ENCODE measurements around the gene CD55.

Gene CD55

GRCh38 chr1:207308451-207309190 is 12.9 kb upstream of the CD55 start:
- Histone ChIP-seq H3K4me3 (ENCODE audit: low read depth, low read length) (no peak overlapping the region), H3K36me3 (ENCODE audit: control insufficient read depth, insufficient read depth, low read length) (no peaks in the 10 kb centered on the region), H3K9me3 (ENCODE audit: control insufficient read depth, low read length) (no peaks in the 10 kb centered on the region), H3K4me2 (ENCODE audit: low read length) (no peak overlapping the region), H3K9ac (no peak overlapping the region), H2AFZ (no peak overlapping the region), H3K27me3 (ENCODE audit: control insufficient read depth, insufficient read depth, low read length) (no peaks in the 10 kb centered on the region), H3K79me2 (no peaks in the 10 kb centered on the region), H3K27ac (no peak overlapping the region), H3K4me1 (no peaks in the 10 kb centered on the region)
- no peak for TF ChIP-seq CTCF (IDR thresholded peaks at IDR 0.05)

GRCh38 chr1:207309745-207310273 is 11.7 kb upstream of the CD55 start:
- no peak overlapping the region for H3K4me2 ChIP-seq (ENCODE audit: low read length)
- H3K27me3 ChIP-seq (ENCODE audit: control insufficient read depth, insufficient read depth, low read length) = no peaks in the 10 kb centered on the region
- no peak for TF ChIP-seq CTCF (IDR thresholded peaks at IDR 0.05)
- H3K36me3 ChIP-seq (ENCODE audit: control insufficient read depth, insufficient read depth, low read length) = no peaks in the 10 kb centered on the region
- H2AFZ ChIP-seq = no peak overlapping the region
- H3K4me3 ChIP-seq (ENCODE audit: low read depth, low read length) = no peak overlapping the region
- peak overlapping the region; percentile 7 for H3K27ac ChIP-seq
- no peak overlapping the region for H3K9ac ChIP-seq
- H3K4me1 ChIP-seq = no peaks in the 10 kb centered on the region
- H3K79me2 ChIP-seq = no peaks in the 10 kb centered on the region
- no peaks in the 10 kb centered on the region for H3K9me3 ChIP-seq (ENCODE audit: control insufficient read depth, low read length)

GRCh38 chr1:207311888-207312603 is 9.4 kb upstream of the CD55 start:
- H3K4me3 ChIP-seq (ENCODE audit: low read depth, low read length) = no peak overlapping the region
- H3K79me2 ChIP-seq = no peaks in the 10 kb centered on the region
- no peak overlapping the region for H3K4me2 ChIP-seq (ENCODE audit: low read length)
- H3K36me3 ChIP-seq (ENCODE audit: control insufficient read depth, insufficient read depth, low read length) = no peaks in the 10 kb centered on the region
- no peak overlapping the region for H3K9ac ChIP-seq
- no peaks in the 10 kb centered on the region for H3K4me1 ChIP-seq
- H3K27ac ChIP-seq = no peak overlapping the region
- H3K27me3 ChIP-seq (ENCODE audit: control insufficient read depth, insufficient read depth, low read length) = no peaks in the 10 kb centered on the region
- TF ChIP-seq CTCF (IDR thresholded peaks at IDR 0.05) = no peak
- H2AFZ ChIP-seq = no peak overlapping the region
- no peaks in the 10 kb centered on the region for H3K9me3 ChIP-seq (ENCODE audit: control insufficient read depth, low read length)

- no peaks in the 10 kb centered on the region for H3K27me3 ChIP-seq (ENCODE audit: control insufficient read depth, insufficient read depth, low read length)
- no peaks in the 10 kb centered on the region for H3K36me3 ChIP-seq (ENCODE audit: control insufficient read depth, insufficient read depth, low read length)
- no peaks in the 10 kb centered on the region for H3K9me3 ChIP-seq (ENCODE audit: control insufficient read depth, low read length)
- no peak overlapping the region for H3K9ac ChIP-seq
- no peaks in the 10 kb centered on the region for H3K4me1 ChIP-seq
- H2AFZ ChIP-seq = no peak overlapping the region
- TF ChIP-seq CTCF (IDR thresholded peaks at IDR 0.05) = no peak
- H3K4me2 ChIP-seq (ENCODE audit: low read length) = no peak overlapping the region
- no peaks in the 10 kb centered on the region for H3K79me2 ChIP-seq
- no peak overlapping the region for H3K27ac ChIP-seq
- H3K4me3 ChIP-seq (ENCODE audit: low read depth, low read length) = no peak overlapping the region
These were observed 8.9 kb upstream of the CD55 start for GRCh38 chr1:207312604-207312920.

All from parathyroid adenoma (tissue), 2 donors.